Activated T-cell treated with anti-CD3 and anti-CD28 coated beads, Interleukin-2, amount 50 U/mL, for 4 hours (primary cell): ENCODE data around the gene ZNF282. TPM values are rescaled to one million over a fixed set of nuclear protein-coding genes. Genes with fewer than 3 reads are reported as not detected.

ENCODE experiments used
- ATAC-seq, 2 donors: fragments of 200-7000 bp; cut with Tn5 transposase; one replicate each; pipeline ENCODE4 v1.10.0; 2021
- DNase-seq: peaks from one replicate; pipeline ENCODE4 v3.0.0-alpha.2; 2020
- H3K27me3 Mint-ChIP-seq: one replicate; pipeline ENCODE4 v1.8.0; 2021; ENCODE audit warnings: low read depth, mixed read lengths
- H3K36me3 Mint-ChIP-seq: one replicate; pipeline ENCODE4 v1.8.0; 2022; ENCODE audit warnings: mixed read lengths; ENCODE audit not compliant: insufficient read depth
- H3K4me1 Mint-ChIP-seq: one replicate; pipeline ENCODE4 v1.8.0; 2021; ENCODE audit warnings: low read depth, mixed read lengths
- H3K4me3 Mint-ChIP-seq: one replicate; pipeline ENCODE4 v1.8.0; 2021; ENCODE audit warnings: mild to moderate bottlenecking, moderate library complexity, mixed read lengths
- H3K9me3 Mint-ChIP-seq: one replicate; pipeline ENCODE4 v1.8.0; 2021; ENCODE audit warnings: mixed read lengths
- total RNA-seq, 3 donors: library from RNA; stranded (reverse); gene quantifications; one replicate each; pipeline ENCODE4 v1.2.1, GENCODE V29; 2021

The ZNF282 gene
- total RNA-seq, 3 donors from 2014 or later: 36.1 to 39.7 (median 38.3) TPM

GRCh38 chr7:149205690-149206381, 10.5 kb downstream of the ZNF282 start:
- Mint-ChIP-seq H3K4me3 (no peak overlapping the region), H3K36me3 (peaks cover 55% of the 10 kb centered on the region)

DNA sequence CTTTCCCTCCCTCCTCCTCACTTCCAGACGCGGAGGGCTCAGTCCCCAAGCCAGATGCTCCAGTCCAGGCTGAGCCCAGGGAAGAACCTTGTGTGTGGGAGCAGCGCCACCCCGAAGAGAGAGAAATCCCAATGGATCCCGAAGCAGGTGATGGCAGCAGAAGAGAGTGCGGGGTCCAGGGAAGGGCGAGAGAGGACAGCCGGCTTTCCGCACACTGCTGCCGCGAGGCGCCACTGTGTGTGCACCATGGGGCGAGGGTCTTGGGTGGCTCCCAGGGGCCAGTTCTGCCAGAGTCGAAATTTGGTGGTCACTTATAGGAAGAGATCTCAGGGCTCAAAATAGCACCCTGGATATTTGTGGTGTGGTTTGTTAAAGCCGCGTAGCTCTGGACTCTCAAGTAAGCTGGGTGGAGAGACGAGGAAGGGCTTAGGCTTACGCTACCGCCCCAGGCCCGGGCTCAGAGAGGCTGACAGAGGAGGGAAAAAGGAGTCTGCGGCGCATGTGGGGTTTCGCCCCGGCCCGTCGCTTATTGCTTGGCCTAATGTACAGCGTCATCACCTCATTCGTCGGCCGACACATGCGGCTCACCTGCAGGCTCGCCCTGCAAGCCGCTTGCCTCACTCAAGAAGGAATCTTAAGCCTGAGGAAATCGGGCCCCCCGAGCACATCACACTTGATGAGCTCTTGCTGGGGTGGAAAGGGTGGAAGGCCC, 12.1 kb downstream of the ZNF282 start:
- no peaks in the 10 kb centered on the region for H3K9me3 Mint-ChIP-seq
- H3K4me3 Mint-ChIP-seq: no peak overlapping the region
- H3K27me3 Mint-ChIP-seq: no peaks in the 10 kb centered on the region
- H3K4me1 Mint-ChIP-seq: peaks cover 24% of the 10 kb centered on the region
- ATAC-seq: no peak
- peaks cover 56% of the 10 kb centered on the region for H3K36me3 Mint-ChIP-seq
- DNase-seq: no peak

More at GRCh38 chr7:149205690-149206381, 10.5 kb downstream of the ZNF282 start:
- DNase-seq (no peak), ATAC-seq (no peak)
- peaks cover 31% of the 10 kb centered on the region for H3K4me1 Mint-ChIP-seq
- H3K9me3 Mint-ChIP-seq: no peaks in the 10 kb centered on the region
- H3K27me3 Mint-ChIP-seq: no peaks in the 10 kb centered on the region

DNA sequence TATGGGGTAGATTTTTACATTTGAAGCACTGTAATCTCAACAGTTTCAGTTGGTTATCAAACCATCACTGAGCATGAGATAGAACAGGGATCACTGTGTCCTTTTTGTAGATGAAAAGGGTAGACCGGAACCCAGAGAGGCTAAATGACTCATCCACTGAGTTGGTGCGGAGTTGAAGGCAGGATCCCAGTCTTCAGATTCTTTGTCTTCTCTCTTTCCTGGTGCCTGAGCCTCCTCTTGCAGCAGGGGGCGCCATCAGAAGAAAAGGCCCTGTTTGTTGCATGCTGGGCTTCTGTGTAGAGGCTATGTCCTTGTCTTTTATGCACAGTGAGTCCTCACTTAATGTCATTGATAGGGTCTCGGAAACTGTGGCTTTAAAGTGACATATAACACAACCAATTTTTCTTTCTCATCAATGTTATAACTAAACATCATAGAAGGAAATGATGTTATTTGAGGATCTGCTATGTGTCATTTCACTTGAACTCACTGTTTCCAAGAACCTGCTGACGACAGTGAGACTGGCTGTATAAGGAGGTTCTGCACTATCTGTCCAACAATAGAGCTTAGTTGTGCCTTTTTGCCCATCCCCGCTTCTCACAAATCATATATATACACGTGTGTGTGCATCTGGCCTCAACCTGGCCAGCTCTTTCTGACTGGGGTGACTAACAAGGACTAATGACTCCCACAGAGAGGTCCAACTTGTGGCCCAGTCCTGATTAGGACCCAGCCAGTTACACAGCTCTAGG, 14.3 kb downstream of the ZNF282 start:
- H3K27me3 Mint-ChIP-seq: no peaks in the 10 kb centered on the region
- peaks cover 16% of the 10 kb centered on the region for H3K4me1 Mint-ChIP-seq
- H3K36me3 Mint-ChIP-seq: peaks cover 49% of the 10 kb centered on the region
- H3K4me3 Mint-ChIP-seq: peak overlapping the region; percentile 36
- DNase-seq (peak; percentile 70), ATAC-seq (peak; percentile 88)
- no peaks in the 10 kb centered on the region for H3K9me3 Mint-ChIP-seq

GRCh38 chr7:149210551-149210950, 15.2 kb downstream of the ZNF282 start:
- no peak overlapping the region for H3K4me3 Mint-ChIP-seq
- ATAC-seq (no peak), DNase-seq (no peak)
- peaks cover 48% of the 10 kb centered on the region for H3K36me3 Mint-ChIP-seq
- H3K9me3 Mint-ChIP-seq: no peaks in the 10 kb centered on the region
- H3K27me3 Mint-ChIP-seq: no peaks in the 10 kb centered on the region
- H3K4me1 Mint-ChIP-seq: peaks cover 16% of the 10 kb centered on the region

- Mint-ChIP-seq H3K36me3 (peaks cover 35% of the 10 kb centered on the region), H3K4me3 (no peak overlapping the region), H3K27me3 (no peaks in the 10 kb centered on the region), H3K9me3 (no peaks in the 10 kb centered on the region), H3K4me1 (peaks cover 12% of the 10 kb centered on the region)
- DNase-seq: no peak
- ATAC-seq: no peak
Measured at GRCh38 chr7:149214020-149214720, 18.8 kb downstream of the ZNF282 start.

DNA sequence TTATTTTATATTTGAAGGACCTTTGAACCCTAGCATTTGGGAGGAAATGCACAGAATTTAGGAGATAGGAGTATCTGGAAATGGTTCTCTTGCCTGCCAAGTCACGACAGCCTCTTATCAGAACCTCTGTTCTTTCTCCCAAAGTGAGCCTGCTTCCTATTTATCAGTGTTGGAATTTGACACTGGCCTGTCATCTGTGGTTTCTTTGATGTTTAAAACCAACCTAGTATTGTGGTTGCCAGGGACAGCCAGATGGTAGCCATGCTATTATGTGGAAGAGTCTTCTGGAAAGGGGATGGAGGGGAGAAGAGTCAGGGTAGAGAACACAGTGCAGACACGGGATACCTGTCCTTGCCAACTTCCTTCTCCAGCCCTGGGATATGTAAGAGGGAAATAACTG, 21.1 kb downstream of the ZNF282 start:
- ATAC-seq (no peak), DNase-seq (no peak)
- H3K4me3 Mint-ChIP-seq: no peak overlapping the region
- H3K36me3 Mint-ChIP-seq: peaks cover 34% of the 10 kb centered on the region
- no peaks in the 10 kb centered on the region for H3K9me3 Mint-ChIP-seq
- H3K27me3 Mint-ChIP-seq: no peaks in the 10 kb centered on the region
- no peaks in the 10 kb centered on the region for H3K4me1 Mint-ChIP-seq

- Mint-ChIP-seq H3K4me1 (no peaks in the 10 kb centered on the region), H3K4me3 (no peak overlapping the region), H3K9me3 (no peaks in the 10 kb centered on the region), H3K36me3 (peaks cover 34% of the 10 kb centered on the region), H3K27me3 (no peaks in the 10 kb centered on the region)
- ATAC-seq: no peak
- no peak for DNase-seq
Measured at GRCh38 chr7:149217570-149217969, 22.2 kb downstream of the ZNF282 start.

GRCh38 chr7:149218469-149219420, 23.4 kb downstream of the ZNF282 start:
- no peaks in the 10 kb centered on the region for H3K9me3 Mint-ChIP-seq
- no peaks in the 10 kb centered on the region for H3K4me1 Mint-ChIP-seq
- H3K27me3 Mint-ChIP-seq: no peaks in the 10 kb centered on the region
- peaks cover 30% of the 10 kb centered on the region for H3K36me3 Mint-ChIP-seq
- ATAC-seq (no peak), DNase-seq (no peak)
- no peak overlapping the region for H3K4me3 Mint-ChIP-seq

DNA sequence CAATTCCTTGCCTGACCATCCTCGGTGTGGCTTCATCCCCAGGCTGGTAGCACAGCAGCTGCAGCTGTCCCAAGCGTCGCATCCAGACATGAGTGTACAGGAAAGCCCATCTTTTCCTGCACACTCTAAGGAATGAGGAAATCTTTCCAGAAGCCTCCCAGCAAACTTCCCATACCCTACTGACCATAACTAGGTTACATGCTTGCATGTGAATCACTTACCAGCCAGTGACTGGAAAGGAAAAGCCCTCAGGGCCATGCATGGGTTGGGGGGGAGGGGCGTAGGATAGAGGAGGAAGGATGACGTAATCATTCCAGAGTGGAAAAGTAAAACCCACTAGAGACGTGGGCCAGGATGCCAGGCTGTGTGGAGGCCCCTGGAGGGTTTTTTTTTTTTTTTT, 25.2 kb downstream of the ZNF282 start:
- H3K4me1 Mint-ChIP-seq: no peaks in the 10 kb centered on the region
- ATAC-seq (no peak), DNase-seq (no peak)
- H3K36me3 Mint-ChIP-seq: peaks cover 29% of the 10 kb centered on the region
- H3K27me3 Mint-ChIP-seq: no peaks in the 10 kb centered on the region
- no peaks in the 10 kb centered on the region for H3K9me3 Mint-ChIP-seq
- H3K4me3 Mint-ChIP-seq: no peak overlapping the region

- H3K4me1 Mint-ChIP-seq: no peaks in the 10 kb centered on the region
- H3K27me3 Mint-ChIP-seq: no peaks in the 10 kb centered on the region
- no peaks in the 10 kb centered on the region for H3K9me3 Mint-ChIP-seq
- no peak overlapping the region for H3K4me3 Mint-ChIP-seq
- ATAC-seq: no peak
- peaks cover 29% of the 10 kb centered on the region for H3K36me3 Mint-ChIP-seq
- DNase-seq: no peak
Measured at GRCh38 chr7:149223176-149223575, 27.8 kb downstream of the ZNF282 start.

DNA sequence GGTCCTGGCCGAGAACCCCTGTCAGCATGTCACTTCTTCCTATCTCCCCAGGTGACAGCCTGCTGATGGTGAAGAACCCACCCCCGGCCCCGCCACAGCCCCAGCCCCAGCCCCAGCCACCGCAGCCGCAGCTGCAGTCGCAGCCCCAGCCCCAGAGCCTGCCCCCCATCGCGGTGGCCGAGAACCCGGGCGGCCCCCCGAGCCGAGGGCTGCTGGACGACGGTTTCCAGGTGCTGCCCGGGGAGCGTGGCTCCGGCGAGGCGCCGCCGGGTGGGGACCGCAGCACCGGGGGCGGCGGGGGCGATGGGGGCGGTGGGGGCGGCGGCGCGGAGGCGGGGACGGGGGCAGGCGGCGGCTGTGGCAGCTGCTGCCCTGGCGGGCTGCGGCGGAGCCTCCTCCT, 28.4 kb downstream of the ZNF282 start:
- Mint-ChIP-seq H3K36me3 (peaks cover 29% of the 10 kb centered on the region), H3K9me3 (no peaks in the 10 kb centered on the region), H3K4me3 (no peak overlapping the region), H3K27me3 (no peaks in the 10 kb centered on the region), H3K4me1 (no peaks in the 10 kb centered on the region)
- DNase-seq (no peak), ATAC-seq (no peak)

- DNase-seq (no peak), ATAC-seq (no peak)
- Mint-ChIP-seq H3K4me1 (no peaks in the 10 kb centered on the region), H3K36me3 (peaks cover 24% of the 10 kb centered on the region), H3K9me3 (no peaks in the 10 kb centered on the region), H3K4me3 (no peak overlapping the region), H3K27me3 (no peaks in the 10 kb centered on the region)
Measured at GRCh38 chr7:149224352-149224751, 29.0 kb downstream of the ZNF282 start.

- Mint-ChIP-seq H3K4me3 (no peak overlapping the region), H3K9me3 (no peaks in the 10 kb centered on the region), H3K27me3 (peaks cover 2% of the 10 kb centered on the region), H3K36me3 (peaks cover 20% of the 10 kb centered on the region), H3K4me1 (no peaks in the 10 kb centered on the region)
- DNase-seq (no peak), ATAC-seq (no peak)
Measured at GRCh38 chr7:149225106-149225505, 29.8 kb downstream of the ZNF282 start.
